GM23338 (cell line): ENCODE measurements around the gene MAN1B1. TPM values are rescaled to one million over a fixed set of nuclear protein-coding genes. Genes with fewer than 3 reads are reported as not detected.

Experiments
- ATAC-seq: fragments of 200-7000 bp; cut with Tn5 transposase; 3 replicates; pipeline ENCODE4 v1.9.1; 2020
- DNase-seq: peaks from one replicate; pipeline ENCODE4 v3.0.0-alpha.2; 2015; ENCODE audit warnings: low spot score
- H2AFZ ChIP-seq: fragments of 200-600 bp; sonication (generic); 2 replicates; pipeline ENCODE4 v1.8.0; 2016; ENCODE audit warnings: antibody characterized with exemption, mild to moderate bottlenecking, moderate library complexity
- H3F3A ChIP-seq: fragments of 200-600 bp; sonication (generic); replicated peaks from 2 replicates; pipeline ENCODE4 v1.8.0; 2017; ENCODE audit warnings: antibody characterized with exemption, mixed run types, low read depth
- H3K27ac ChIP-seq: fragments of 200-600 bp; sonication (generic); 2 replicates; pipeline ENCODE4 v1.6.1; 2016; ENCODE audit warnings: low read depth
- H3K27me3 ChIP-seq: fragments of 200-600 bp; sonication (generic); 2 replicates; pipeline ENCODE4 v1.8.0; 2016; ENCODE audit warnings: mild to moderate bottlenecking, mixed run types, moderate library complexity; ENCODE audit not compliant: insufficient read depth
- H3K36me3 ChIP-seq: fragments of 200-600 bp; sonication (generic); 2 replicates; pipeline ENCODE4 v1.8.0; 2016; ENCODE audit warnings: mild to moderate bottlenecking; ENCODE audit not compliant: insufficient read depth
- H3K4me1 ChIP-seq: fragments of 200-600 bp; sonication (generic); 2 replicates; pipeline ENCODE4 v1.8.0; 2016; ENCODE audit warnings: mild to moderate bottlenecking, moderate library complexity; ENCODE audit not compliant: insufficient read depth
- H3K4me2 ChIP-seq: fragments of 200-600 bp; sonication (generic); 2 replicates; pipeline ENCODE4 v1.7.1; 2017; ENCODE audit warnings: mixed run types
- H3K4me3 ChIP-seq: fragments of 200-600 bp; sonication (generic); 2 replicates; pipeline ENCODE4 v1.6.1; 2016; ENCODE audit warnings: mixed run types
- H3K79me2 ChIP-seq: fragments of 200-600 bp; sonication (generic); replicated peaks from 2 replicates; pipeline ENCODE4 v1.8.0; 2017; ENCODE audit warnings: mild to moderate bottlenecking; ENCODE audit not compliant: insufficient read depth
- H3K9me2 ChIP-seq: fragments of 200-600 bp; sonication (generic); 2 replicates; pipeline ENCODE4 v1.8.0; 2017; ENCODE audit not compliant: insufficient read depth
- H4K20me1 ChIP-seq: fragments of 200-600 bp; sonication (generic); replicated peaks from 2 replicates; pipeline ENCODE4 v1.8.0; 2017; ENCODE audit warnings: mild to moderate bottlenecking; ENCODE audit not compliant: insufficient read depth
- H3K27ac Mint-ChIP-seq: 2 replicates; pipeline ENCODE4 v1.8.0; 2020; ENCODE audit warnings: inconsistent platforms, mild to moderate bottlenecking, moderate library complexity, mixed read lengths
- H3K27me3 Mint-ChIP-seq: 3 replicates; pipeline ENCODE4 v1.8.0; 2022; ENCODE audit warnings: low read depth, mild to moderate bottlenecking, moderate library complexity, mixed read lengths, inconsistent platforms; ENCODE audit not compliant: insufficient read depth, poor library complexity
- H3K36me3 Mint-ChIP-seq: 3 replicates; pipeline ENCODE4 v1.8.0; 2021; ENCODE audit warnings: low read depth, mild to moderate bottlenecking, inconsistent platforms, moderate library complexity, mixed read lengths
- H3K4me1 Mint-ChIP-seq: 3 replicates; pipeline ENCODE4 v1.8.0; 2020; ENCODE audit warnings: mild to moderate bottlenecking, inconsistent platforms, mixed read lengths
- H3K4me3 Mint-ChIP-seq: 3 replicates; pipeline ENCODE4 v1.8.0; 2021; ENCODE audit warnings: moderate library complexity, mild to moderate bottlenecking, inconsistent platforms, mixed read lengths
- H3K9me3 Mint-ChIP-seq: 3 replicates; pipeline ENCODE4 v1.8.0; 2020; ENCODE audit warnings: moderate library complexity, mild to moderate bottlenecking, inconsistent platforms, mixed read lengths
- CREB1 ChIP-seq: fragments of 250-450 bp; sonication (Bioruptor Pico); IDR thresholded peaks from 2 replicates; pipeline ENCODE4 v1.5.0; 2020; ENCODE audit warnings: low read depth, mild to moderate bottlenecking, moderate library complexity
- EZH2 ChIP-seq: fragments of 200-600 bp; sonication (generic); IDR thresholded peaks from one replicate; pipeline ENCODE4 v1.8.0; 2017; ENCODE audit warnings: antibody characterized with exemption, mild to moderate bottlenecking, low read depth; ENCODE audit not compliant: unreplicated experiment
- EZH2phosphoT487 ChIP-seq: fragments of 200-600 bp; sonication (generic); IDR thresholded peaks from one replicate; pipeline ENCODE4 v1.8.1; 2018; ENCODE audit warnings: antibody characterized with exemption; ENCODE audit not compliant: unreplicated experiment
- JUNB ChIP-seq: IDR thresholded peaks from one replicate; pipeline ENCODE4 v1.6.1; 2016; ENCODE audit warnings: antibody characterized with exemption; ENCODE audit not compliant: unreplicated experiment
- NANOG ChIP-seq: IDR thresholded peaks from 2 replicates; pipeline ENCODE4 v1.6.1; 2016; ENCODE audit warnings: antibody characterized with exemption, borderline replicate concordance
- POLR2AphosphoS5 ChIP-seq: IDR thresholded peaks from 2 replicates; pipeline ENCODE4 v1.6.1; 2016; ENCODE audit warnings: antibody characterized with exemption, low read depth
- STAT1 ChIP-seq: IDR thresholded peaks from one replicate; pipeline ENCODE4 v1.6.1; 2016; ENCODE audit warnings: antibody characterized with exemption; ENCODE audit not compliant: unreplicated experiment
- ZNF114 ChIP-seq: fragments of 250-450 bp; sonication (Bioruptor Pico); IDR thresholded peaks from 2 replicates; pipeline ENCODE4 v1.5.0; 2020; ENCODE audit warnings: mild to moderate bottlenecking, moderate library complexity
- ZNF331 ChIP-seq: fragments of 250-450 bp; sonication (Bioruptor Pico); IDR thresholded peaks from 2 replicates; pipeline ENCODE4 v1.5.0; 2020; ENCODE audit warnings: low read depth, mild to moderate bottlenecking, moderate library complexity
- polyA plus RNA-seq: library from polyadenylated mRNA; unstranded; fragments of >200 nt; fragmentation: Nextera tagmentation; extraction: Ambion mirVana; gene quantifications from 2 replicates; pipeline ENCODE4 v1.2.1, GENCODE V29; 2016
- total RNA-seq: library from RNA; depleted of rRNA; stranded (reverse); fragments of >200 nt; shearing (Covaris generic); gene quantifications from 2 replicates; pipeline ENCODE4 v1.2.3, GENCODE V29; 2014
- TF ChIP-seq, protein P1 (sequence below): IDR thresholded peaks from one replicate; pipeline ENCODE4 v1.6.1; 2018; ENCODE audit warnings: antibody characterized with exemption; ENCODE audit not compliant: unreplicated experiment
- TF ChIP-seq, protein P2 (sequence below): IDR thresholded peaks from 2 replicates; pipeline ENCODE4 v1.6.1; 2016; ENCODE audit warnings: antibody characterized with exemption
- TF ChIP-seq, protein P3 (sequence below), 2 experiments: fragments of 200-600 bp in 1 of 2; sonication (generic) in 1 of 2; conservative IDR thresholded peaks; 2 replicates each; pipeline versions ENCODE4 v1.5.1 to v1.6.1; 2016 to 2017; ENCODE audit warnings: antibody characterized with exemption in 2 of 2, low read depth in 2 of 2, mild to moderate bottlenecking in 2 of 2, moderate library complexity in 1 of 2
- TF ChIP-seq, protein P4 (sequence below): fragments of 250-450 bp; sonication (Bioruptor Pico); IDR thresholded peaks from 2 replicates; pipeline ENCODE4 v1.5.0; 2020; ENCODE audit warnings: mild to moderate bottlenecking, moderate library complexity

Gene MAN1B1
- total and polyA plus RNA-seq, 2 experiments from 2014 or later: 15.7 to 39.9 TPM

DNA sequence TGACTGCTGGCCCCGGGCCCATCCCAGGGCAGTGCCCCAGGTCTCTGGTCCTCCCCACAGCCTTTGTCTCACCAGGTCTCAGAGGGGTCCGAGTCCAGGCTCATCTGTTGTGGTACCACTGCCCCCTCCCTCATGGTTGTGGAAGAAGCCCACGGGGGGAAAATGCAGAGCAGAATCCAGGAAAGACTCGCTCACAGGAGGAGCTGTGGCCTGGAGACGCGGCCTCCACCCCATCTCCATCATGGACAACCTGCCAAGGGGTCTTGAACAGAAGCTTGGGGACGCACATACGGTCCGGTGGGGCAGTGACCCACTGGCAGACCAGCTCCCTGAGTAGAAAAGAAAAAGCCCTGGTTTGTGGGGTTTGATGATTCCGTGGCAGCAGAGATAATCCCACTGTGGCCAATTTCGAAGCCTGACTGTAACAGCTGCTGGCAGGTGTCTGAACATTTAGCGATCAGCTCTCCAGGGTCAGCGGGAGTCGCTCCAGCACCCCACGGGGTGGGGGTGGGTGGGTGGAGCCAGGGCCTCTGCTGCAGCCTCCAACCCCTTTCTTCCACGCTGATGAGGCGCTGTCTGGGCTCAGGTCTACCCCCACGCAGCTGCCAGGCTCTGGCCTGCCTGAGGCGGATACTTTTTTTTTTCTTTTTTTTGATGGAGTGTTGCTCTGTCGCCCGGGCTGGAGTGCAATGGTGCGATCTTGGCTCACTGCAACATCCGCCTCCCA, 50.3 kb downstream of the MAN1B1 start:
- Histone ChIP-seq H4K20me1 (no peaks in the 10 kb centered on the region), H3K79me2 (no peaks in the 10 kb centered on the region), H2AFZ (no peak overlapping the region), H3F3A (no peaks in the 10 kb centered on the region), H3K27me3 (peaks cover 48% of the 10 kb centered on the region), H3K4me3 (no peak overlapping the region), H3K9me2 (no peaks in the 10 kb centered on the region), H3K4me1 (peaks cover 12% of the 10 kb centered on the region), H3K4me2 (no peak overlapping the region), H3K36me3 (no peaks in the 10 kb centered on the region), H3K27ac (no peak overlapping the region)
- Mint-ChIP-seq H3K27me3 (peaks cover 57% of the 10 kb centered on the region), H3K36me3 (no peaks in the 10 kb centered on the region), H3K4me3 (no peak overlapping the region), H3K9me3 (no peaks in the 10 kb centered on the region), H3K4me1 (peaks cover 10% of the 10 kb centered on the region), H3K27ac (no peak overlapping the region)
- TF ChIP-seq ZNF331 (CRISPR knock-in tag) (no peak), STAT1 (no peak), JUNB (no peak), ZNF114 (no peak), CREB1 (CRISPR knock-in tag) (no peak), NANOG (no peak), EZH2phosphoT487 (no peak), EZH2 (no peak), POLR2AphosphoS5 (no peak)
- TF ChIP-seq, protein P1, sequence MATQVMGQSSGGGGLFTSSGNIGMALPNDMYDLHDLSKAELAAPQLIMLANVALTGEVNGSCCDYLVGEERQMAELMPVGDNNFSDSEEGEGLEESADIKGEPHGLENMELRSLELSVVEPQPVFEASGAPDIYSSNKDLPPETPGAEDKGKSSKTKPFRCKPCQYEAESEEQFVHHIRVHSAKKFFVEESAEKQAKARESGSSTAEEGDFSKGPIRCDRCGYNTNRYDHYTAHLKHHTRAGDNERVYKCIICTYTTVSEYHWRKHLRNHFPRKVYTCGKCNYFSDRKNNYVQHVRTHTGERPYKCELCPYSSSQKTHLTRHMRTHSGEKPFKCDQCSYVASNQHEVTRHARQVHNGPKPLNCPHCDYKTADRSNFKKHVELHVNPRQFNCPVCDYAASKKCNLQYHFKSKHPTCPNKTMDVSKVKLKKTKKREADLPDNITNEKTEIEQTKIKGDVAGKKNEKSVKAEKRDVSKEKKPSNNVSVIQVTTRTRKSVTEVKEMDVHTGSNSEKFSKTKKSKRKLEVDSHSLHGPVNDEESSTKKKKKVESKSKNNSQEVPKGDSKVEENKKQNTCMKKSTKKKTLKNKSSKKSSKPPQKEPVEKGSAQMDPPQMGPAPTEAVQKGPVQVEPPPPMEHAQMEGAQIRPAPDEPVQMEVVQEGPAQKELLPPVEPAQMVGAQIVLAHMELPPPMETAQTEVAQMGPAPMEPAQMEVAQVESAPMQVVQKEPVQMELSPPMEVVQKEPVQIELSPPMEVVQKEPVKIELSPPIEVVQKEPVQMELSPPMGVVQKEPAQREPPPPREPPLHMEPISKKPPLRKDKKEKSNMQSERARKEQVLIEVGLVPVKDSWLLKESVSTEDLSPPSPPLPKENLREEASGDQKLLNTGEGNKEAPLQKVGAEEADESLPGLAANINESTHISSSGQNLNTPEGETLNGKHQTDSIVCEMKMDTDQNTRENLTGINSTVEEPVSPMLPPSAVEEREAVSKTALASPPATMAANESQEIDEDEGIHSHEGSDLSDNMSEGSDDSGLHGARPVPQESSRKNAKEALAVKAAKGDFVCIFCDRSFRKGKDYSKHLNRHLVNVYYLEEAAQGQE: no peak
- TF ChIP-seq, protein P2, sequence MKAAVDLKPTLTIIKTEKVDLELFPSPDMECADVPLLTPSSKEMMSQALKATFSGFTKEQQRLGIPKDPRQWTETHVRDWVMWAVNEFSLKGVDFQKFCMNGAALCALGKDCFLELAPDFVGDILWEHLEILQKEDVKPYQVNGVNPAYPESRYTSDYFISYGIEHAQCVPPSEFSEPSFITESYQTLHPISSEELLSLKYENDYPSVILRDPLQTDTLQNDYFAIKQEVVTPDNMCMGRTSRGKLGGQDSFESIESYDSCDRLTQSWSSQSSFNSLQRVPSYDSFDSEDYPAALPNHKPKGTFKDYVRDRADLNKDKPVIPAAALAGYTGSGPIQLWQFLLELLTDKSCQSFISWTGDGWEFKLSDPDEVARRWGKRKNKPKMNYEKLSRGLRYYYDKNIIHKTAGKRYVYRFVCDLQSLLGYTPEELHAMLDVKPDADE: no peak
- TF ChIP-seq, protein P3, sequence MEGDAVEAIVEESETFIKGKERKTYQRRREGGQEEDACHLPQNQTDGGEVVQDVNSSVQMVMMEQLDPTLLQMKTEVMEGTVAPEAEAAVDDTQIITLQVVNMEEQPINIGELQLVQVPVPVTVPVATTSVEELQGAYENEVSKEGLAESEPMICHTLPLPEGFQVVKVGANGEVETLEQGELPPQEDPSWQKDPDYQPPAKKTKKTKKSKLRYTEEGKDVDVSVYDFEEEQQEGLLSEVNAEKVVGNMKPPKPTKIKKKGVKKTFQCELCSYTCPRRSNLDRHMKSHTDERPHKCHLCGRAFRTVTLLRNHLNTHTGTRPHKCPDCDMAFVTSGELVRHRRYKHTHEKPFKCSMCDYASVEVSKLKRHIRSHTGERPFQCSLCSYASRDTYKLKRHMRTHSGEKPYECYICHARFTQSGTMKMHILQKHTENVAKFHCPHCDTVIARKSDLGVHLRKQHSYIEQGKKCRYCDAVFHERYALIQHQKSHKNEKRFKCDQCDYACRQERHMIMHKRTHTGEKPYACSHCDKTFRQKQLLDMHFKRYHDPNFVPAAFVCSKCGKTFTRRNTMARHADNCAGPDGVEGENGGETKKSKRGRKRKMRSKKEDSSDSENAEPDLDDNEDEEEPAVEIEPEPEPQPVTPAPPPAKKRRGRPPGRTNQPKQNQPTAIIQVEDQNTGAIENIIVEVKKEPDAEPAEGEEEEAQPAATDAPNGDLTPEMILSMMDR (conservative IDR thresholded peaks at IDR 0.05; ENCODE audit: low read depth in 2 of 2): no peak
- TF ChIP-seq, protein P4, sequence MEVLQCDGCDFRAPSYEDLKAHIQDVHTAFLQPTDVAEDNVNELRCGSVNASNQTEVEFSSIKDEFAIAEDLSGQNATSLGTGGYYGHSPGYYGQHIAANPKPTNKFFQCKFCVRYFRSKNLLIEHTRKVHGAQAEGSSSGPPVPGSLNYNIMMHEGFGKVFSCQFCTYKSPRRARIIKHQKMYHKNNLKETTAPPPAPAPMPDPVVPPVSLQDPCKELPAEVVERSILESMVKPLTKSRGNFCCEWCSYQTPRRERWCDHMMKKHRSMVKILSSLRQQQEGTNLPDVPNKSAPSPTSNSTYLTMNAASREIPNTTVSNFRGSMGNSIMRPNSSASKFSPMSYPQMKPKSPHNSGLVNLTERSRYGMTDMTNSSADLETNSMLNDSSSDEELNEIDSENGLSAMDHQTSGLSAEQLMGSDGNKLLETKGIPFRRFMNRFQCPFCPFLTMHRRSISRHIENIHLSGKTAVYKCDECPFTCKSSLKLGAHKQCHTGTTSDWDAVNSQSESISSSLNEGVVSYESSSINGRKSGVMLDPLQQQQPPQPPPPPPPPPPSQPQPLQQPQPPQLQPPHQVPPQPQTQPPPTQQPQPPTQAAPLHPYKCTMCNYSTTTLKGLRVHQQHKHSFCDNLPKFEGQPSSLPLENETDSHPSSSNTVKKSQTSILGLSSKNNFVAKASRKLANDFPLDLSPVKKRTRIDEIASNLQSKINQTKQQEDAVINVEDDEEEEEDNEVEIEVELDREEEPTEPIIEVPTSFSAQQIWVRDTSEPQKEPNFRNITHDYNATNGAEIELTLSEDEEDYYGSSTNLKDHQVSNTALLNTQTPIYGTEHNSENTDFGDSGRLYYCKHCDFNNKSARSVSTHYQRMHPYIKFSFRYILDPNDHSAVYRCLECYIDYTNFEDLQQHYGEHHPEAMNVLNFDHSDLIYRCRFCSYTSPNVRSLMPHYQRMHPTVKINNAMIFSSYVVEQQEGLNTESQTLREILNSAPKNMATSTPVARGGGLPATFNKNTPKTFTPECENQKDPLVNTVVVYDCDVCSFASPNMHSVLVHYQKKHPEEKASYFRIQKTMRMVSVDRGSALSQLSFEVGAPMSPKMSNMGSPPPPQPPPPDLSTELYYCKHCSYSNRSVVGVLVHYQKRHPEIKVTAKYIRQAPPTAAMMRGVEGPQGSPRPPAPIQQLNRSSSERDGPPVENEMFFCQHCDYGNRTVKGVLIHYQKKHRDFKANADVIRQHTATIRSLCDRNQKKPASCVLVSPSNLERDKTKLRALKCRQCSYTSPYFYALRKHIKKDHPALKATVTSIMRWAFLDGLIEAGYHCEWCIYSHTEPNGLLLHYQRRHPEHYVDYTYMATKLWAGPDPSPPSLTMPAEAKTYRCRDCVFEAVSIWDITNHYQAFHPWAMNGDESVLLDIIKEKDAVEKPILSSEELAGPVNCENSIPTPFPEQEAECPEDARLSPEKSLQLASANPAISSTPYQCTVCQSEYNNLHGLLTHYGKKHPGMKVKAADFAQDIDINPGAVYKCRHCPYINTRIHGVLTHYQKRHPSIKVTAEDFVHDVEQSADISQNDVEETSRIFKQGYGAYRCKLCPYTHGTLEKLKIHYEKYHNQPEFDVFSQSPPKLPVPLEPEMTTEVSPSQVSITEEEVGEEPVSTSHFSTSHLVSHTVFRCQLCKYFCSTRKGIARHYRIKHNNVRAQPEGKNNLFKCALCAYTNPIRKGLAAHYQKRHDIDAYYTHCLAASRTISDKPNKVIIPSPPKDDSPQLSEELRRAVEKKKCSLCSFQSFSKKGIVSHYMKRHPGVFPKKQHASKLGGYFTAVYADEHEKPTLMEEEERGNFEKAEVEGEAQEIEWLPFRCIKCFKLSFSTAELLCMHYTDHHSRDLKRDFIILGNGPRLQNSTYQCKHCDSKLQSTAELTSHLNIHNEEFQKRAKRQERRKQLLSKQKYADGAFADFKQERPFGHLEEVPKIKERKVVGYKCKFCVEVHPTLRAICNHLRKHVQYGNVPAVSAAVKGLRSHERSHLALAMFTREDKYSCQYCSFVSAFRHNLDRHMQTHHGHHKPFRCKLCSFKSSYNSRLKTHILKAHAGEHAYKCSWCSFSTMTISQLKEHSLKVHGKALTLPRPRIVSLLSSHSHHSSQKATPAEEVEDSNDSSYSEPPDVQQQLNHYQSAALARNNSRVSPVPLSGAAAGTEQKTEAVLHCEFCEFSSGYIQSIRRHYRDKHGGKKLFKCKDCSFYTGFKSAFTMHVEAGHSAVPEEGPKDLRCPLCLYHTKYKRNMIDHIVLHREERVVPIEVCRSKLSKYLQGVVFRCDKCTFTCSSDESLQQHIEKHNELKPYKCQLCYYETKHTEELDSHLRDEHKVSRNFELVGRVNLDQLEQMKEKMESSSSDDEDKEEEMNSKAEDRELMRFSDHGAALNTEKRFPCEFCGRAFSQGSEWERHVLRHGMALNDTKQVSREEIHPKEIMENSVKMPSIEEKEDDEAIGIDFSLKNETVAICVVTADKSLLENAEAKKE (CRISPR knock-in tag): no peak
- no peak for DNase-seq
- ATAC-seq: no peak
